Measurements from ENCODE around the gene CCDC88C.
A peak's percentile ranks its signal among the peaks of the same experiment; 100 is the strongest.

Gene CCDC88C

DNA sequence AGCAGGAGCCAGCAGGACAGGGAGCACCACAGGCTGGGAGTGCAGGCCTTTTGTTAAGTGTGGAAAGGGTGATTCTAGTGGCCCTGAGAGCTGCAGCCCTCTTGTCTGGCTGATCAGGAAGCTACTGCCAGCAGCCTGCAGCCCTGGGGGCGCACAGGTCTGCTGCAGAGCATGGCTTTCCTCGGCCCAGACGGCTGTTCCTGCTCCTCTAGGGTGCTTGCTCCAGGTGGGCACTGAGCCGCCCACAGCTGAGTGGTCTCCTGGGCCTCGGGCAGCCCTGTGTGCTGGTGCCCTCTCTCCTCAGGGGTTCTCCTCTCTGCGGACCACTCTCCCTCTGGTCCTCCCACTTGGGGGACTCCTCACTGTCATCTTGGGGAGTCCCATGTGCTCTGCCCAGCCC, 18.9 kb downstream of the CCDC88C start:
- H3K4me3 ChIP-seq (ENCODE audit: low read depth in 1 of 2, low read length in 2 of 2) = no peak overlapping the region
- H3K27me3 ChIP-seq (ENCODE audit: insufficient read depth, low read length, poor library complexity) = no peaks in the 10 kb centered on the region
- peaks cover 14% of the 10 kb centered on the region for H3K36me3 ChIP-seq (ENCODE audit: insufficient read depth, low read length)
- no peak for DNase-seq
- H2AFZ ChIP-seq (ENCODE audit: low read depth, low read length) = no peak overlapping the region
- H3K27ac ChIP-seq (ENCODE audit: low read length) = peak overlapping the region; percentile 74
- TF ChIP-seq, protein P1, sequence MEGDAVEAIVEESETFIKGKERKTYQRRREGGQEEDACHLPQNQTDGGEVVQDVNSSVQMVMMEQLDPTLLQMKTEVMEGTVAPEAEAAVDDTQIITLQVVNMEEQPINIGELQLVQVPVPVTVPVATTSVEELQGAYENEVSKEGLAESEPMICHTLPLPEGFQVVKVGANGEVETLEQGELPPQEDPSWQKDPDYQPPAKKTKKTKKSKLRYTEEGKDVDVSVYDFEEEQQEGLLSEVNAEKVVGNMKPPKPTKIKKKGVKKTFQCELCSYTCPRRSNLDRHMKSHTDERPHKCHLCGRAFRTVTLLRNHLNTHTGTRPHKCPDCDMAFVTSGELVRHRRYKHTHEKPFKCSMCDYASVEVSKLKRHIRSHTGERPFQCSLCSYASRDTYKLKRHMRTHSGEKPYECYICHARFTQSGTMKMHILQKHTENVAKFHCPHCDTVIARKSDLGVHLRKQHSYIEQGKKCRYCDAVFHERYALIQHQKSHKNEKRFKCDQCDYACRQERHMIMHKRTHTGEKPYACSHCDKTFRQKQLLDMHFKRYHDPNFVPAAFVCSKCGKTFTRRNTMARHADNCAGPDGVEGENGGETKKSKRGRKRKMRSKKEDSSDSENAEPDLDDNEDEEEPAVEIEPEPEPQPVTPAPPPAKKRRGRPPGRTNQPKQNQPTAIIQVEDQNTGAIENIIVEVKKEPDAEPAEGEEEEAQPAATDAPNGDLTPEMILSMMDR (IDR thresholded peaks at IDR 0.05; ENCODE audit: borderline replicate concordance, extremely low read depth, low read length, poor library complexity, severe bottlenecking) = no peak
- TF ChIP-seq EZH2 (IDR thresholded peaks at IDR 0.05; ENCODE audit: borderline replicate concordance, low read depth, low read length, severe bottlenecking) = no peak
- H3K79me2 ChIP-seq (ENCODE audit: insufficient read depth, low read length) = peaks cover 97% of the 10 kb centered on the region
- no peaks in the 10 kb centered on the region for H3K9me3 ChIP-seq (ENCODE audit: insufficient read depth, low read length, severe bottlenecking)
- peaks cover 53% of the 10 kb centered on the region for H3K4me1 ChIP-seq (ENCODE audit: insufficient read depth, low read length)
- H3K4me2 ChIP-seq (ENCODE audit: insufficient read depth, low read length) = peak overlapping the region; percentile 70
- peaks cover 81% of the 10 kb centered on the region for H4K20me1 ChIP-seq (ENCODE audit: insufficient read depth, low read length)
- no peak for ATAC-seq (ENCODE audit: insufficient read depth, low read depth)
- 0 out of 2 replicates have a peak overlapping the region, but pooled peaks have one; percentile 17 for H3K9ac ChIP-seq (ENCODE audit: low read depth, low read length)

DNA sequence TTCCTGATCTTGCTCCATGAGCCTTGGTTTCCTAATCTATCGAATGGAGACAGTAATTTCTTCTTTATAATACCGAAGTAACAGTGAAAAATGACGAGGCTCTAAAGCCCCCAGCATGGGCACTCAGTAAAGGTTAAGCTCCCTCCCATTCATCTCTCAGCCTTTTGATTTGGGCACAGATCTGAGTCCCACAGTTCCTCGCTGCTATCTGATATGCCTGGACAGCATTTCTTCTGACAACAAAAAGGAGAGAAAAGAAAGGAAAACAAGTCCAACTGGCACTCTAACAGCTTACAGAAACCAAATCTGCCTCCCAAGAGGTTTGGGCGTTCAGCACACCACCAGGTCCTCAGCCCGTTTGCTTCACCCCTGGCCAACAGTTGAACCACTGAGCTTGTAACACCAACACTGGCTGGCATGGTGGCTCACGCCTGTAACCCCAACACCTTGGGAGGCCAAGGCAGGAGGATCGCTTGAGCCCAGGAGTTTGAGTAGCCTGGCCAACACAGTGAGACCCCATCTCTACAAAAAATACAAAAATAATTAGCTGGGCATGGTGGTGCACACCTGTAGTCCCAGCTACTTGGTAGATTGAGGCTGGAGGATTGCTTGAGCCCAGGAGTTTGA, 19.5 kb downstream of the CCDC88C start:
- Histone ChIP-seq H3K4me1 (ENCODE audit: insufficient read depth, low read length) (peaks cover 51% of the 10 kb centered on the region), H3K9ac (ENCODE audit: low read depth, low read length) (peak overlapping the region; percentile 41), H3K4me3 (ENCODE audit: low read depth in 1 of 2, low read length in 2 of 2) (peak overlapping the region in 1 of 2 experiments; percentile 47; a peak in 2 of 4 replicates), H3K27ac (ENCODE audit: low read length) (peak overlapping the region; percentile 74), H3K79me2 (ENCODE audit: insufficient read depth, low read length) (peaks cover 97% of the 10 kb centered on the region), H3K36me3 (ENCODE audit: insufficient read depth, low read length) (peaks cover 12% of the 10 kb centered on the region), H2AFZ (ENCODE audit: low read depth, low read length) (no peak overlapping the region), H3K9me3 (ENCODE audit: insufficient read depth, low read length, severe bottlenecking) (no peaks in the 10 kb centered on the region), H3K4me2 (ENCODE audit: insufficient read depth, low read length) (peak overlapping the region; percentile 70), H4K20me1 (ENCODE audit: insufficient read depth, low read length) (peaks cover 81% of the 10 kb centered on the region), H3K27me3 (ENCODE audit: insufficient read depth, low read length, poor library complexity) (no peaks in the 10 kb centered on the region)
- DNase-seq (no peak), ATAC-seq (ENCODE audit: insufficient read depth, low read depth) (peak; percentile 12; the same call in 2 of the 3 replicates)
- TF ChIP-seq, protein P1 (IDR thresholded peaks at IDR 0.05; ENCODE audit: borderline replicate concordance, extremely low read depth, low read length, poor library complexity, severe bottlenecking) = no peak
- TF ChIP-seq EZH2 (IDR thresholded peaks at IDR 0.05; ENCODE audit: borderline replicate concordance, low read depth, low read length, severe bottlenecking) = no peak

GRCh38 chr14:91396959-91397815, 20.4 kb downstream of the CCDC88C start:
- DNase-seq = peak; percentile 90
- Histone ChIP-seq H3K4me3 (ENCODE audit: low read depth in 1 of 2, low read length in 2 of 2) (peak overlapping the region in 1 of 2 experiments; percentile 47; a peak in 2 of 4 replicates), H3K27ac (ENCODE audit: low read length) (peak overlapping the region; percentile 74), H3K4me2 (ENCODE audit: insufficient read depth, low read length) (peak overlapping the region; percentile 70), H3K9ac (ENCODE audit: low read depth, low read length) (peak overlapping the region; percentile 41), H3K36me3 (ENCODE audit: insufficient read depth, low read length) (peaks cover 10% of the 10 kb centered on the region), H3K9me3 (ENCODE audit: insufficient read depth, low read length, severe bottlenecking) (no peaks in the 10 kb centered on the region), H2AFZ (ENCODE audit: low read depth, low read length) (peak overlapping the region; percentile 49; the same call in 1 of the 2 replicates), H3K4me1 (ENCODE audit: insufficient read depth, low read length) (peaks cover 50% of the 10 kb centered on the region), H3K79me2 (ENCODE audit: insufficient read depth, low read length) (peaks cover 97% of the 10 kb centered on the region), H4K20me1 (ENCODE audit: insufficient read depth, low read length) (peaks cover 85% of the 10 kb centered on the region), H3K27me3 (ENCODE audit: insufficient read depth, low read length, poor library complexity) (no peaks in the 10 kb centered on the region)
- ATAC-seq (ENCODE audit: insufficient read depth, low read depth) = peak; percentile 97
- TF ChIP-seq EZH2 (IDR thresholded peaks at IDR 0.05; ENCODE audit: borderline replicate concordance, low read depth, low read length, severe bottlenecking) = no peak

Data from DND-41 (cell line).